Measurements from ENCODE around the gene URB1. TPM values are rescaled to one million over a fixed set of nuclear protein-coding genes. Genes with fewer than 3 reads are reported as not detected.

URB1 gene
- total and polyA plus RNA-seq, 9 donors: 7.6 to 29.6 (median 18.0) TPM

GRCh38 chr21:32389337-32390015 lies 3.3 kb downstream of the URB1 start:
- DNase-seq: no peak
- TF ChIP-seq EP300 (IDR thresholded peaks at IDR 0.05) (no peak), CTCF (IDR thresholded peaks at IDR 0.05) (no peak), POLR2A (IDR thresholded peaks at IDR 0.05) (no peak)
- 29 to 39% (median 34%) methylated on average over 5 of the region's 5 CpGs for WGBS, 3 donors
- Histone ChIP-seq H3K9me3 (no peaks in the 10 kb centered on the region), H3K36me3 (no peaks in the 10 kb centered on the region), H3K4me3 (no peak overlapping the region), H3K27me3 (no peaks in the 10 kb centered on the region), H3K27ac (no peak overlapping the region), H3K4me1 (ENCODE audit: insufficient read depth) (peaks cover 11% of the 10 kb centered on the region)
- intact Hi-C loops (cut with DNase I): loop anchor here in 1 of 4 donors (10.0 kb wide), 1 partner anchor 95 kb away; the partner anchor contains the start of gene MRAP

- no peak for DNase-seq
- no peak overlapping the region for H3K4me3 ChIP-seq
- intact Hi-C loops (cut with DNase I): loop anchor here in 1 of 4 donors (10.0 kb wide), 1 partner anchor 94 kb away; the partner anchor contains the start of gene MRAP
- H3K36me3 ChIP-seq: no peaks in the 10 kb centered on the region
- TF ChIP-seq CTCF (IDR thresholded peaks at IDR 0.05): no peak
- TF ChIP-seq POLR2A (IDR thresholded peaks at IDR 0.05): no peak
- no peak for TF ChIP-seq EP300 (IDR thresholded peaks at IDR 0.05)
- peaks cover 8% of the 10 kb centered on the region for H3K4me1 ChIP-seq (ENCODE audit: insufficient read depth)
- 70 to 72% (median 70%) methylated on average over 9 of the region's 9 CpGs for WGBS, 3 donors
- H3K27ac ChIP-seq: no peak overlapping the region
- no peaks in the 10 kb centered on the region for H3K9me3 ChIP-seq
- H3K27me3 ChIP-seq: no peaks in the 10 kb centered on the region
Observed at GRCh38 chr21:32388306-32388705, 4.5 kb downstream of the URB1 start.

- TF ChIP-seq POLR2A (IDR thresholded peaks at IDR 0.05) (no peak), EP300 (IDR thresholded peaks at IDR 0.05) (no peak), CTCF (IDR thresholded peaks at IDR 0.05) (no peak)
- H3K36me3 ChIP-seq: no peaks in the 10 kb centered on the region
- no peak overlapping the region for H3K27ac ChIP-seq
- H3K9me3 ChIP-seq: no peaks in the 10 kb centered on the region
- peaks cover 7% of the 10 kb centered on the region for H3K4me1 ChIP-seq (ENCODE audit: insufficient read depth)
- H3K4me3 ChIP-seq: no peak overlapping the region
- intact Hi-C loops (cut with DNase I): loop anchor here in 1 of 4 donors (10.0 kb wide), 1 partner anchor 92 kb away; the partner anchor contains the start of gene MRAP
- DNase-seq: no peak
- whole genome bisulfite sequencing, 3 donors: 86 to 93% (median 87%) methylated on average over 8 of the region's 8 CpGs
- H3K27me3 ChIP-seq: no peaks in the 10 kb centered on the region
Observed at GRCh38 chr21:32387151-32387550, 5.7 kb downstream of the URB1 start.

- DNase-seq: no peak
- no peak for TF ChIP-seq POLR2A (IDR thresholded peaks at IDR 0.05)
- no peak for TF ChIP-seq EP300 (IDR thresholded peaks at IDR 0.05)
- TF ChIP-seq CTCF (IDR thresholded peaks at IDR 0.05): no peak
- H3K9me3 ChIP-seq: no peaks in the 10 kb centered on the region
- H3K36me3 ChIP-seq: no peaks in the 10 kb centered on the region
- H3K4me3 ChIP-seq: no peak overlapping the region
- 45 to 74% (median 51%) methylated on average over 6 of the region's 6 CpGs for WGBS, 3 donors
- no peak overlapping the region for H3K27ac ChIP-seq
- intact Hi-C loops (cut with DNase I): loop anchor here in 1 of 4 donors (10.0 kb wide), 1 partner anchor 92 kb away; the partner anchor contains the start of gene MRAP
- H3K4me1 ChIP-seq (ENCODE audit: insufficient read depth): peaks cover 6% of the 10 kb centered on the region
- H3K27me3 ChIP-seq: no peaks in the 10 kb centered on the region
Observed at GRCh38 chr21:32386195-32386870, 6.5 kb downstream of the URB1 start.
